RWPE1 (cell line): ENCODE measurements around the gene PIGB.

Experiments
- CTCF ChIA-PET: fragments of 350-600 bp; sonication (Branson Sonifier 250); formaldehyde crosslinking; extraction: SDS; loops from one replicate; lab custom pipeline; 2021; lab: Yijun Ruan, JAX
- POLR2A ChIA-PET: fragments of 400-600 bp; formaldehyde crosslinking; extraction: SDS; loops from one replicate; lab custom pipeline; 2020; ENCODE audit warnings: antibody characterized with exemption; ENCODE audit not compliant: low non-redundant PET; lab: Yijun Ruan, JAX
- DNase-seq: peaks from one replicate; pipeline ENCODE4 v3.0.0; 2012; ENCODE audit warnings: low spot score
- H3K27ac ChIP-seq: fragments of 450-650 bp; 2 replicates; pipeline ENCODE4 v1.5.1; 2017
- CTCF ChIP-seq: fragments of 450-650 bp; conservative IDR thresholded peaks from 2 replicates; pipeline ENCODE4 v1.5.1; 2017; ENCODE audit warnings: low read depth, mild to moderate bottlenecking

Gene PIGB

GRCh38 chr15:55362641-55363040 lies 43.6 kb downstream of the PIGB start:
- H3K27ac ChIP-seq, result no peak overlapping the region
- POLR2A ChIA-PET, result interaction anchor here (0.6 kb wide), 1 partner anchor 46 kb away, joined by 3 read pairs; the partner anchor contains the start of genes CCPG1 and PIERCE2
- TF ChIP-seq CTCF, result no peak
- DNase-seq, result no peak
- CTCF ChIA-PET, result interaction anchor here (0.6 kb wide), 1 partner anchor 1459 kb away, joined by 4 read pairs; no protein-coding TSS in a partner anchor

- ChIA-PET CTCF (interaction anchor here (0.8 to 1.0 kb wide), 2 partner anchors 16 to 185 kb away, joined by 4 read pairs; no protein-coding TSS in a partner anchor), POLR2A (no interaction called here)
- no peak for DNase-seq
- H3K27ac ChIP-seq, result no peak overlapping the region
- no peak for TF ChIP-seq CTCF
These were observed 48.0 kb downstream of the PIGB start for GRCh38 chr15:55366981-55367380.

- H3K27ac ChIP-seq, result no peak overlapping the region
- DNase-seq, result no peak
- CTCF ChIA-PET, result interaction anchor here (0.6 kb wide), 1 partner anchor 13 kb away, joined by 3 read pairs; no protein-coding TSS in a partner anchor
- no peak for TF ChIP-seq CTCF
- POLR2A ChIA-PET, result no interaction called here
These were observed 53.8 kb downstream of the PIGB start for GRCh38 chr15:55372701-55373440.

GRCh38 chr15:55379095-55379494 lies 60.1 kb downstream of the PIGB start:
- ChIA-PET CTCF (no interaction called here), POLR2A (no interaction called here)
- DNase-seq, result no peak
- TF ChIP-seq CTCF, result no peak
- H3K27ac ChIP-seq, result no peak overlapping the region

GRCh38 chr15:55381595-55381994 lies 62.6 kb downstream of the PIGB start:
- DNase-seq, result no peak
- no peak for TF ChIP-seq CTCF
- no peak overlapping the region for H3K27ac ChIP-seq
- CTCF ChIA-PET, result interaction anchor here (0.6 kb wide), 1 partner anchor 214 kb away, joined by 3 read pairs; no protein-coding TSS in a partner anchor
- POLR2A ChIA-PET, result no interaction called here

- POLR2A ChIA-PET, result interaction anchor here (0.6 kb wide), 1 partner anchor 13 kb away, joined by 8 read pairs; no protein-coding TSS in a partner anchor
- no peak for TF ChIP-seq CTCF
- CTCF ChIA-PET, result no interaction called here
- DNase-seq, result no peak
- no peak overlapping the region for H3K27ac ChIP-seq
These were observed 64.7 kb downstream of the PIGB start for GRCh38 chr15:55383687-55384086.
